22Rv1 (cell line): Measurements from ENCODE around the gene TLE6.

Source experiments
- ZFX ChIP-seq: fragments of 450-650 bp; IDR thresholded peaks from 2 replicates; pipeline ENCODE4 v1.6.1; 2017; ENCODE audit warnings: antibody characterized with exemption, borderline replicate concordance
- TF ChIP-seq, protein P1 (sequence below): fragments of 450-650 bp; IDR thresholded peaks from 2 replicates; pipeline ENCODE4 v1.5.1; 2017; ENCODE audit warnings: mild to moderate bottlenecking

- TF ChIP-seq, protein P1, sequence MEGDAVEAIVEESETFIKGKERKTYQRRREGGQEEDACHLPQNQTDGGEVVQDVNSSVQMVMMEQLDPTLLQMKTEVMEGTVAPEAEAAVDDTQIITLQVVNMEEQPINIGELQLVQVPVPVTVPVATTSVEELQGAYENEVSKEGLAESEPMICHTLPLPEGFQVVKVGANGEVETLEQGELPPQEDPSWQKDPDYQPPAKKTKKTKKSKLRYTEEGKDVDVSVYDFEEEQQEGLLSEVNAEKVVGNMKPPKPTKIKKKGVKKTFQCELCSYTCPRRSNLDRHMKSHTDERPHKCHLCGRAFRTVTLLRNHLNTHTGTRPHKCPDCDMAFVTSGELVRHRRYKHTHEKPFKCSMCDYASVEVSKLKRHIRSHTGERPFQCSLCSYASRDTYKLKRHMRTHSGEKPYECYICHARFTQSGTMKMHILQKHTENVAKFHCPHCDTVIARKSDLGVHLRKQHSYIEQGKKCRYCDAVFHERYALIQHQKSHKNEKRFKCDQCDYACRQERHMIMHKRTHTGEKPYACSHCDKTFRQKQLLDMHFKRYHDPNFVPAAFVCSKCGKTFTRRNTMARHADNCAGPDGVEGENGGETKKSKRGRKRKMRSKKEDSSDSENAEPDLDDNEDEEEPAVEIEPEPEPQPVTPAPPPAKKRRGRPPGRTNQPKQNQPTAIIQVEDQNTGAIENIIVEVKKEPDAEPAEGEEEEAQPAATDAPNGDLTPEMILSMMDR: no peak
- TF ChIP-seq ZFX: no peak
These were observed 58.3 kb downstream of the TLE6 start for GRCh38 chr19:3035542-3036118.
